CD4-positive, alpha-beta T cell treated with Interleukin-12 subunit alpha and Interleukin-12 subunit beta, for 1 hour (primary cell): ENCODE measurements around the gene KDR.

Experiments used
- DNase-seq: peaks from one replicate; pipeline ENCODE4 v3.0.0-alpha.2; 2020

Gene KDR

GRCh38 chr4:55122235-55122634 lies 3.2 kb downstream of the KDR start:
- DNase-seq = no peak

- DNase-seq = no peak
Measured at GRCh38 chr4:55121246-55121645, 4.1 kb downstream of the KDR start.

GRCh38 chr4:55118397-55118796 lies 7.0 kb downstream of the KDR start:
- no peak for DNase-seq

DNA sequence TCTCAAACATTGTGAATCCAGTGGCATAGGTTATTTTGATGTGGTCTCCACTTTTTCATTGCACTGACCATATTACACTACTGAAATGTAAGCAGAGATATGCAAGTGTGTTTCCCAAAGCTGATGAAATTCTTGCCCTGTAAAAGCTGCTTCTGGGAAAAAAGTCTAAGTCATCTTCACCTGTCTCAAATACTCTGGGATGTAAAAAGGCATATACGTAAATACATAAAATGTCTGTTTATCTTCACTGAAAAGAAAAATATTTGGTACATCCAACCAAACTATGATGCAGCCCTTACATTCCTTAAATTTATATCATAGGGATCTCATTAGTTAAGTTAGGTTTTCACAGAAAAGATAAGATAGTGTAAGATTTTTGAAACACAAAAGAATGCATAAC lies 7.9 kb downstream of the KDR start:
- DNase-seq = no peak

DNA sequence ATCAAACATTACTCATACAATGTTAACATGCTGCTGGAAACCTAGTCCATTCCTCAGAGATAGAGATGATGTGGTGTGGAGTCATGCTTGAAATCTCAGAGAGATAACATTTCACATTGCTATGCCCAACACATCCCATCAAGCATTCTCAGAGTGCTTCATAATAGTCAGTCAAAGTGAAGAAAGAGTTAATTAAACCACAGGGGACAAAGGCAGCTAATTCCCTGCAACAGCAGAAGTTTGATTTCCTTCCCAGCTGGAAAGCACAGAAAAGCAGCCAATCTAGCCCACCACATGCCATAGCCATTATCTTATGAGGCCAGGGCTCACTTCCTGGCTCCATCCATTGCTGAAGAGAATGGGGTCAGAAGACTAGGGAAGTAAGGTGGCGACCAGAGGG lies 8.9 kb downstream of the KDR start:
- no peak for DNase-seq

DNA sequence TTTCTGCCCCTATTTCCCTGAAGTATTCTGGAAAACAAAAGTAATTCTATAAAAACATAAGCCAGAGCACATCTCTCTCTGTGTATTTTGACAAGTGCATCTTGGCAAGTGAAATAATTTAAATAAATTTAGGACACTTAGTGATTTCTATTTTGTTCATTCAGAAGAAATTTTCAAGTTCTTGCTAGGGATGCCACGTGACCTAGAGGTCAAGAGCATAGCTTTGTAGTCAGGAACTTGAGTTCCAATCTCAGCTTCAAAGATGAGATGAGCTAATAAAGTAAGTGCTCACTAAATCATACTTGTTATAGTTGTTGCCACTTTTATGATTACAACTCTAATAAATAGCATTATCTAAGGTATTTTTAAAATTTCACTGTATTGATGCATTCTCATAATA lies 13.8 kb downstream of the KDR start:
- DNase-seq = no peak

GRCh38 chr4:55110131-55110530 lies 15.3 kb downstream of the KDR start:
- no peak for DNase-seq

DNA sequence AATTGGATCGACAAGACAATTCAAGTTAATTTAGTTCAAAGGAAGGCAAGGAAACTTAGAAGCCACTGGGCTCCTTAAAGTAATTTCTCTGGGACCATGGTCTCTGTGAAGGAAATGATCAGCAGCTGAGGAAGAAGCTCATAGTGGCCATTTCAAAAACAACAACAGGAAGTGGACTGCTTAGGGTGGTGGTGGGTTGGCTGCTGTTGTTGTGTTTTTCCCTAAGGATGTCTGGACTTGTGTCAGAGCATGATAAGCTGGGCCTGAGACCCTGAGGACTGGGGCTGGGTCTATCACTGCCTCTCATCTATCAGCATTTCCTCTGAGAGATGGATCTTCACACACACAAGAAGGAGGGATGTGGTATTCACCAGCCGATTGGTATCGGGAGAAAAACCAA lies 18.3 kb downstream of the KDR start:
- no peak for DNase-seq

DNA sequence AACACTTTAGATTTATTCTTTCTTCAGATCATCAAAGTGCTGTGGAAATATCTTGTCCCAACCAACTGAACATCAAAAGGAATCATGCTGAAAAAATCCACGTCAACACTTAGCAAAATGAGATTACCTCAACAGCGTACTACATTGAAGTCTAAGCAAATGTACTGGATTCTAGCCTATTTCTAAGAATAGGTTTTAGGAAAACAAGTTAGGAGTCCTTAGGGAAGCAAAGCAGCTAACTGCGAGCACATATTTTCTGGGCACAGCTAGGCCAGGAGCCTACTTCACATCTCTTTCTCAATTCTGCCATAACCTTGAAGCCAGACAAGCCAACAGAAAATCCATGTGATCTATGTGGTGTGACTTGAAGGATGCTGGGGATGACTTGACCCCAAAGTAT lies 22.2 kb downstream of the KDR start:
- DNase-seq = no peak

GRCh38 chr4:55099816-55100215 lies 25.6 kb downstream of the KDR start:
- DNase-seq = no peak

DNA sequence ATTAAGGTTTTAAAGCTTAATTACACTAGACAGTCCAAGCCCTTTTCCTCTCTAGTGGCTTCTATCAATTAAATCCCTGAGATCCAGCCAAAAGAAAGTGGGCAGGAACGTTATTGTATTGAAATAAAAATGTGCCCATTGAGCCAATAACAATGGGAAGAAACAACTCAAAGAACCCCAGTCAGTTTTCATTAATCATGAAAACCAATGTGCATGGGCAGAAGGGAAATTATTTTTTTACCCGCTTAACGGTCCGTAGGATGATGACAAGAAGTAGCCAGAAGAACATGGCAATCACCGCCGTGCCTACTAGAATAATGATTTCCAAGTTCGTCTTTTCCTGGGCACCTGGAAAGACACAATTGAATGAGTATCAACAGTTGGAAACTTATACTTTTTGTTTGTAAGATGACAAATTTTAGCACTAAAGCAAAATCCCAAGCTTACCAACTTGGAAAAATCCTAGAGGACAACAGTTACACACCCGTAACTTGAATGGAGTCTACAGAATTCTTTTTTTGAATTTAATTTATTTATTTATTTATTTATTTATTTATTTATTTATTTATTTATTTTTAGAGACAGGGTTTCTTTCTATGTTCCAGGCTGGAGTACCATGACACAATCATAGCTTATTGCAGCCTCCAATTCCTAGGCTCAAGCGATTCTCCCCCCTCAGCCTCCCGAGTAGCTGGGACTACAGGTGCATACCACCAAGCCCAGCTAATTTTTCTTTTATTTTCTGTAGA lies 26.8 kb downstream of the KDR start:
- no peak for DNase-seq

- no peak for DNase-seq
Measured at GRCh38 chr4:55096619-55097018, 28.8 kb downstream of the KDR start.

DNA sequence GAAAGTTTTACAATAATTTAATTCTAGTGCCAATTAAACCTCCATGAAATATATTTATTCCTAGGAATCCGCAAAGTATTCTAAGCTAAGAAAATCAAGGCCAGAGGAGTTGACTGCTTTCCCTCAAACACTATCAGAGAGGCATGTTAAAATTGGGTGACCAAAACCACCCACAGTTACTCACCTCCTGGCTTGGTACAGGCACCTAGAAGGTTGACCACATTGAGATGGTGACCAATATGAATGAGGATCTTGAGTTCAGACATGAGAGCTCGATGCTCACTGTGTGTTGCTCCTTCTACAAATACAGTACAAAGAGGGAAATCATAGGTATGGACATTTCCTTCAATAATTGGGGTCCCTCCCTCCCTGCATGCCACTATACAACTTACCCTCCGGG lies 29.4 kb downstream of the KDR start:
- no peak for DNase-seq

GRCh38 chr4:55092504-55092903 lies 32.9 kb downstream of the KDR start:
- DNase-seq = no peak

DNA sequence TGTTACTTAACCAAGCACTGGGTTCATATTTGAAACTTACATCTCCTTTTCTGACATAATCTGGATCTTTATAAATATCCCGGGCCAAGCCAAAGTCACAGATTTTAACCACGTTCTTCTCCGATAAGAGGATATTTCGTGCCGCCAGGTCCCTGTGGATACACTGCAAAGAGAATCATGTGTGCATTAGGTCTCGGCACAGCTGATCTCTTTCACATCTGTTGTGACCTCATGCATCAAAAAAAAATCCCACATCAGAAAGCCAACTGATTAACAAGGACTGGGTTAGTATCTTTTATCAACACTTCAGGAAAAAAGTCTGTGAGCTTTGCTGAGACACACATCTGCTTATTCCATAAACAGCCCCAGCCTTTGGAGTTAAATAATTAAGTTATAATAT lies 35.5 kb downstream of the KDR start:
- no peak for DNase-seq

- DNase-seq = no peak
Measured at GRCh38 chr4:55087913-55088260, 37.5 kb downstream of the KDR start.

GRCh38 chr4:55087009-55087912 lies 38.1 kb downstream of the KDR start:
- no peak for DNase-seq

GRCh38 chr4:55086578-55086977 lies 38.8 kb downstream of the KDR start:
- DNase-seq = no peak

DNA sequence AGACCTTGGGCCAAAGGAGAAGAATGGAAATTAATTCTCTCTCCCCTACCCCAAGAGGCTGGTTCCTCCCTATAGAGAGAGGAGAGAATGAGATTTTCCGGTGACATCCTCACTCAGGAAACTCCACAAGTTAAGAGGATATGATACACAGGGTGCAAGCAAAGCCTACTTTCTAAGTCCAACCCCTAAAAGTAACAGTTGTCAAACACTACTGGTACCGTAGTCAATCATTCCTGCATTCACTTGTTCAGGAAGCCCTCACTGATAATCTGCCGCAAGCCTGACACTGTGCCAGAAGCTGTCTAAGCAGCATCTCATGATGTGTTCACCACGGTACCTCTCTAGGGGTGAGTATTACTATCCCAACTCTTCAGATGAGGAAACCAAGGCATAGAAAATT lies 41.7 kb downstream of the KDR start:
- DNase-seq = no peak

- no peak for DNase-seq
Measured at GRCh38 chr4:55082756-55083155, 42.6 kb downstream of the KDR start.

DNA sequence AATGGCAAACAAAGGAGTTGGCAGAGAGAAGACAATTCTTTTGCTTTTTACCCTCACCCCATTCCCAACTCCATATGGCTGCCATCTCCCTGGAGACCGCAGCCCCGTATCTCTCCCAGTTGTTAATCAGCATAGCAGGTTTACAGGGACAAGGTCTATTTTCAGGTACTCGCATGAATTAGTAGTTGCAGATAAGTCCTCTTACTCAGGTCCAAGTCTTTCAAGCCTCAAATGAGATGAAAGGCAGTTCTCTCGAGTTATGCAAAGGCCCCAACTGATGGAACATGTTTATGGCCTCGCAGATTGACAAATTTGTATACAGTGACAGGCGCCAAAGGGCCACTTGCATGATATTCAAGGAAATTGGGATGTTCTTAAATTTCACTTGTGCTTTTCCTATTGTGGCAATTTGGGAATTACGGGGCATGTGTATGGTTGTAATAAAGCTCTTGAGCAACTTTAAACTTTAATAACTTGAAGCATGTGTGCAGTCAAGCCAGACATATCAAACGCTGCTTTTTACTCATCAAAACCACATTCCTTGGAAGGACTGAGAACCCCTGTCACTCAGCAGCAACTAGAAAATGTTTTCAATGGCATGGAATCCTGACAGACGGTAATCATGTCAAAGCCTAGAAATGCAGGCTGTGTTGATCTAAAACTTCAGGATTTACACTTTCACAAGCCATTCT lies 45.1 kb downstream of the KDR start:
- no peak for DNase-seq

GRCh38 chr4:55079451-55080173 lies 45.8 kb downstream of the KDR start:
- DNase-seq = no peak

DNA sequence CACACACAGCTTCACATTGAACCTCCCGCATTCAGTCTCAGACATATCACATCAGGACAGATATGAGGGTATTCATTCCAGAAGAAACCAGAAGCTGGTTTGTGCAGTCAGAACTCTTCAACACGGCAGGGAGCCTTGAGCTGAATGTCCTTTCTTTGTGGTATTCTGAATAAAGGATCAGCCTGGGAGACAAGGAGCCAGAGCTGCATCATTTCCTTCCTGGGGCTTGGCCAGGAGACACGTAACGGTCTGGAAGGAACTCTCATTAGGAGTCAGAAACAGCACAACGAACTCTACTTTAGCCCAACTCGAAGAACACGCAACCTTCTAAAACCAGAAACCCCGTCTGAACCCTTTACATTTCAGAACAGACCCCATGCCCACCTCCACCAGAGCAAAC lies 46.4 kb downstream of the KDR start:
- no peak for DNase-seq
